Measurements from ENCODE around the gene TBC1D1.

The TBC1D1 gene

DNA sequence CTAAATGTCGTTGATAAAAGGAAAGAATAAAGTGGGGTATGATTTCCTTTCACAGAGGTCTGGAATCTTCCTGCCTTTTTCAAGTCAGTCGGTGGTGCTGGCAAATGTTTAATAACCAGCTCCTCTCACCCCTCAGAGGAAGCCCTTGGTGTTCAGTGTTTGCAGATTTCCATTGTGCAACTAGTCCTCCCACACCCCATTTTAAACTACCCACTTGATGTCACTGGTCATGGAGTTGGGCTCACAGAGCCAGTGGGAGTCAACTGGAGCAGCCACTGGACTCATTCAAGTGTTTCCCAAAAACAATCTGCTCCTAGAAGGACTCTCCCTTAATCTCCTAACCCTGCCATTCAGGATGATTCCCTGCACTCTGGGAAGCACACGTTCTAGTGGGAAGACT lies 218.5 kb downstream of the TBC1D1 start:
- DNase-seq = no peak

GRCh38 chr4:38109896-38110295 lies 219.0 kb downstream of the TBC1D1 start:
- DNase-seq = no peak

DNA sequence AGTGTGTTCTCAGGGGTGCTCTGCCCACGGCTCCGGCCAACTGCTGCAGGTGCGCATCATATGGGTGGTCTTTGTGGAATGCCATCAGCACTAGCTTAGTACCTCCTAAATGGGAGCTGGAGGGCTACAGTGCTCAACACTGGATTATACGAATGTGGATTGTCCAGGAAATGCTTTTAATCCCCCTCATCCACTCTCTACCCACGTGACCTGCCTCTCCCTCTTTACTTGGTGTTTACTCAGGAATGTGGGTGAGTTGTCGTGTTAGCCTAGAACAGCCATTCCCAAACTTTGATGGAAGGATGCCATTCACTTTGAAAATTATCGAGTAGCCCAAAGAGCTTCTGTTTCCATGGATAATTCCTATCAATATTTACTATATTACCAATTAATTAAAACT lies 220.1 kb downstream of the TBC1D1 start:
- no peak for DNase-seq

GRCh38 chr4:38111717-38112116 lies 220.8 kb downstream of the TBC1D1 start:
- no peak for DNase-seq

DNA sequence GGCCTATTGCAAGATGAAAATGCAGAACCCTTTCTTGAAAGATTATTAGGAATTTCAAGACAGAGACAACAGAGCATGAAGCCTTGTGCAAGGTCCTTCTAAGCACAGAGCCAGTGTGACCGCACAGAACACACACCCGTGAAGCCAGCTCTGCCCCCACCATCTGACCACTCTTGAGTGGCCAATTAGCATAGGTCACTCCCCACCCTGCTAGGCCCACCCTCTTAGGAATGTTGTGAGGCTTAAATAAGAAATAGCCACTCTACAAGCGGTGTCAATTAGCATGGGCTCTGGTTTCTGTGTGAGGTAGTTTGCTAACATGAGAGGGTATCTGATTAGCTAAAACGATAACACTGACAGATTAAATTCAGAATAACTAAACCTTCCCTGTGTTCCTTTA lies 222.2 kb downstream of the TBC1D1 start:
- DNase-seq = no peak

DNA sequence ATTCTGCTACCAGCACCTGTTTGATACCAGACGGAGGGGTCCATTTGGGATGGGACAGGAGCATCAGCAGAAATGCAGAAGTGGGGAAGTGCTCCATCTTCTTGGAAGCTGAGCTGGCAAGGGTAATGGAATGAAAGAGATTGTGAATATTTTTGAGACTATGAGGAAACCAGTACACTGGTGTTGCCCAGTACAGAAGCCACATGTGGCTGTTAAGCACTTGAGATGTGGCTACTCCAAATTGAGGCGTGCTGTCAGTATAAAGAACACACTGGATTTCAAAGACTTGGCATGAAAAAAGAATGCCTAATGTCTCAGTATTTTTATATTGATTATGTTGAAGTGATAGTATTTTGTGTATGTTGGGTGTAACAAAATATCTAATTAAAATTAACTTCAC lies 222.7 kb downstream of the TBC1D1 start:
- no peak for DNase-seq

DNA sequence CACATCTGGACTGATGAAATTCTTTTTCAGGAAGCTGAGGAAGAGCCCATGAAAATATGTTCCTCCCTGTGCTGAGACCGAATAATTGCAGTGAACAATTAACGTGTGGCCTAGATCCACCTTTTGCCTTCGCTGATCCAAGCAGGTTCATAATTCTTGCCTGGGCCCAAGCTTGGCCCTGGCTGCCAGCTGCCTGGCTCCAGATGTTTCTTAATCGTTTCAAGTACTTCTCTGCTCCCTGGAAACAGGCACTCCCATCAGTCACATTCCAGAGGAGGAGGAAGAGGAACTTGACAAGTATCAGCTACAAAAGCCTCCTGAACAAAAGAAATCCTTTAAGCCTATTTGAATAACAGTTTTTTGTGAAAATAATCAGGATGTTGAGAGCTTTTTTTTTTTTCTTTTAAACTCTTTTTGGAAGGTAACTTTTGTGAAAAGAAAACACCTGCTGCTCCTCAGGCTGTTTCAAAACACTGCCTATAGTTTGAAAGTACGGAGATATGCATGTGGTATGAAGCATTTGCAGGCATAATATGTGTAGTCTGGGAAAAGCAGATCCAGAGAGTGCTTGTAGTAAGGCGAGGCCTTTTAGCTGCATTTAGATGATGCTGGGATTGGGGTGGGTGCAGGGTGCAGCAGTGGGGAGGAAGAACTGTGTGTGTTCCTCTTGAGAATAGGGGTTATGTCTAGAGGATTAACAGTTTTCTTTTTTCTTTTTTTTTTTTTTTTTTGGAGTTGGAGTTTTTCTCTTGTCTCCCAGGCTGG lies 223.7 kb downstream of the TBC1D1 start:
- no peak for DNase-seq

DNA sequence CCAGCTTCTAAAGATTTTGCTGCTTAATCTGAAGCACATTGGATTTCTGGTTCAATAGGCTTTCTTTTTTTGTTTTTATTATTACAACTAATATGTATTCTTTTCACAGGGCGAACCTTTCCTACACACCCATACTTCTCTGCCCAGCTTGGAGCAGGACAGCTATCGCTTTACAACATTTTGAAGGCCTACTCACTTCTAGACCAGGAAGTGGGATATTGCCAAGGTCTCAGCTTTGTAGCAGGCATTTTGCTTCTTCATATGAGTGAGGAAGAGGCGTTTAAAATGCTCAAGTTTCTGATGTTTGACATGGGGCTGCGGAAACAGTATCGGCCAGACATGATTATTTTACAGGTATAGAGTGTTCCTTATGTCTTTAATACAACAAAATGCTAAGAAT lies 224.7 kb downstream of the TBC1D1 start:
- DNase-seq = no peak

GRCh38 chr4:38117591-38117990 lies 226.7 kb downstream of the TBC1D1 start:
- no peak for DNase-seq

DNA sequence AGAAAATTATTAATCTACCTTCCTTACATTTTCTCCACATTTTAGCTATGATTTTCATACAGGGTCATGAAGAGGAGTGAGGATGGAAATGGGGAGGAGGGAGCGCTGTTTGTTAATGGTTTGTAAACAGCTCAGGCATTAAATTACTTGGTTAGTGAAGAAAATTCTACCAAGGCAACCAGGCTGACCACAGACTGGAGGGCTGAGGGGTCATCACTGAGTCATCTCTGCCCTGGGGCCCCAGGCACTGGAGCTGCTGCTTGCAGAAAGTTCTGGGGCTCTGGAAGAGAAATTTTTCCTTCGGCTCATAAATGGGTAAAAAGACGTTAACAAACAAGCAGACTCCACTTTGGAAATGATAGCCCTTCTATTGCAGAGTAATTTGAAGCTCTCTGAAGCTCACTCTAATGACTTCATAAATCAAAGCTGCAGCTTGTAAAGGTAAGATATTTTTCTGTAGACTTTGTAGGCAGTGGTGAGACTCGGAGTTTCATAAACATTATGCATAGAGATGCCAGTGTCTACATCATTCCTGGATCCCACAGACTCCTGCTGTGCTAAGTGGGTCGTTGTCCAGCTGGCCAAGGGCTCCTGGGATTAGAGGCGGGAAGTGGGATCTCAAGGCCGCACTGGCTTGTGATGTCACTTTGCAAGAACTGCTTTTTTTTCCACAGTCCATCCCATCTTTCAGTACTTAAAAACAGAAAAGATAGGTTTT lies 228.9 kb downstream of the TBC1D1 start:
- DNase-seq = no peak

DNA sequence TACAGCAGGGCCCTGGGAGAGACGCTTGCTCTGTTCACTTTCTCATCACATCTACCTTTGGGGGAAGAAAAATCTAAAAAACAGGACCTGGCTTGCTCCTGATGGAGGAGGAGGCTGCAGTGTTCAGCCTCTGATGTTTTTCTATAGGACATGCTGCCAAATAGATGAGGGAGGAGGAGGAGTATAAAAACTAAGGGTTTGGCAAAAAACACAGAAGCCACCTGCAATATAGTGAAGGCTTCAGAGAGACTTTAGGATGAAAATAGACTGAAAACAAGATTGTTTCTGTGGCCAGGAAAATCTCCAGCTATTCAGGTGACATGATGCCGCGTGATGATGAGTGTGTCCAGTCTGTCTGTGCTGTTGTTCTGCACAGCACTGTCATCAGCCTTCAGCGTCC lies 229.9 kb downstream of the TBC1D1 start:
- no peak for DNase-seq

GRCh38 chr4:38122060-38122459 lies 231.2 kb downstream of the TBC1D1 start:
- no peak for DNase-seq

DNA sequence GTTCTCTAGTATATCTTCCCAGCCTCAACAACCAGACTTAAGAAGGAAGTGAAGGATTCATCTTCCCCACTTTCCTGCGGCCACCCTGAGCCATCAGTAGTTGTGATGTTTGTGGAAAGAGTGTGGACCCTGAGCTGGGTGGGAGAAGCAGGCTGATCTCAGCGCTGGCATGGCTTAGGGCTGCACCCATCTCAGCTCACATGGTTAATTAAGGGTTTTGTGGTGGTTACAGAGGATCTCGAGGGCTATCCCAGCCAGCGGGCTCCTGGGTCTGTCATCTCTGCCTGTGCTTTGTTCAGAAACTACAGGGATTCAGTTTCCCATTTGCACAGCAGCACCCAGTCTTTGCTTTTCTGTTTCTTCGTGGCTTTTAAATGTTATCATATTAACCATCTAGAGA lies 232.7 kb downstream of the TBC1D1 start:
- no peak for DNase-seq

GRCh38 chr4:38124961-38125360 lies 234.1 kb downstream of the TBC1D1 start:
- no peak for DNase-seq

- no peak for DNase-seq
Measured at GRCh38 chr4:38125816-38126215, 234.9 kb downstream of the TBC1D1 start.

- DNase-seq = no peak
Measured at GRCh38 chr4:38128478-38129459, 237.9 kb downstream of the TBC1D1 start.

DNA sequence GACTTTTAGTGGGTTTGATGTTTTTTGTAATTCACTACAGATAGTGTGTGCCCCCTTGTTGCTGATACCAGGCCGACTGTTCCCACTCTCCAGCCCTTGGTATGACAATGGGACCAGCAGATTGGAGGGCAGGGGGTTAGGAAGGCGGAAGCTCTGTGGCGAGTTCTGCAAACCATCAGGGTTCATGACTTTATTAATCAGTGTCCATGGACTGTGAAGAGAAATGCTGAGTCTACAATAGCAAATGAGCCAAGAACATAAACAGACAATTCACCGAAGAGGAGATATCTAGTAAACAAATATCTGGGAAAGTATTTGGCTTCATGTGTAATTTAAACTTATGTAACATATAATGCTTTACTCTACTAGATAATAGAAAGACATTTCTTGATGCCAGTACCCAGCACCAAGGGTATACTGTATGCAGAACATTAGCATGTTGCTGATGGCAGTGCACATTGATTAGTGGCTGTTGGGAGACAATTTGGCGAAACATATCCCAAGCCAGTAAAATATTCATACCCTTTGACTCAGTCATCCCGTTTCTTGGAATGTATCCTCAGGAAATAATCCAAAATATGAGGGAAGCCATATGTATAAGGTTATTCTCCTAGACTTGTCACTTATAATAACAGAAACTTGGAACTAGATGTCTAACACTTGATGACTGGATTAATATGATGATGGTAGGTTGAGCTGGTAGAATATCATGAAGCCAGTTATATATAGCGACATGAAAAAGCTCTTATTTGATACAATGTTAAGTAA lies 238.8 kb downstream of the TBC1D1 start:
- no peak for DNase-seq

DNA sequence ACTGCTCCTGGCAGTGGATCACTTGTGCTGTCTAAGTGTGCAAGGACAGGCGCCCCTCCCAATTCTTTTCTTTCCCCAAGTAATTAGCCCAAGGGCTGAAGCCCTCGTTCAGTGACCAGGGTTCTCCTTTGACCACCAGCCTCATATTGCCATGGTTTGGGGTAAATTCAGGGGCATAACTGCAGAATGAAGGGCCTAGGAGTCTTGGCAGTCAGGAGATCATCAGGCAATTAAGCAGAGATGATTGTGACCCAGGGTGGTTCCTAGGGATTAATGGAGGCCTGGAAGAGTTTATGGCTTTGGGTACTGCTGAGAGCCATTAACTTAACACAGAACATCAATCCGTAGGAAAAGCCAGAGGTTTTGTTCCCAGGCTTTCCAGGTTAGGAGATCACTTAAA lies 240.0 kb downstream of the TBC1D1 start:
- no peak for DNase-seq

GRCh38 chr4:38131371-38132091 lies 240.6 kb downstream of the TBC1D1 start:
- no peak for DNase-seq

DNA sequence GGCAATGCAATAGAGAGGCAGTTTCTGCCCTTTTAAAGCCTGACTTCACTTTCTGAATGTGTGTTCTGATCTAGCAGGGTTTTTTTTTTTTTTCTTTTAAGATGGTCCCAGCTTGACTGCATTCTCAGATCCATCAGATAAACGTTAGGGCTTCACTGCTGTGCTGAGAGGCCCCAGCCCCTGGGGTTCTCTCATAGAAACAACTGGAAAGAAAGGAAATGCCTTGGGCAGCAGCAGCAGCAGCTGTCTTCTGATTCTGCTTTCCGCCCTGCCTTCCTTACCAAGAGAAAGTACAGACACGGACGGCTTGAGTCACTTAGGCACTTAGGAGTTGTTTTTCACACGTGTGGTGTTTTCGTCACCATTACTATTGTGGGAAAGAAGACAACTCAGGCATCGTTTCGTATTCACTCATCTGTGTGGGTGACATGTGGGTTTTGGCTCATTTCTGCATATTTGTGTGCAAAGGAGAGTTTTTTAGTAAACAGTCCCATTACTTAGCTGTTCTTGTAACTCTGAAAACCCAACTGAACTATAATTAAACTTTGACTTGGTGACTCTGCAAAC lies 241.3 kb downstream of the TBC1D1 start:
- no peak for DNase-seq

DNA sequence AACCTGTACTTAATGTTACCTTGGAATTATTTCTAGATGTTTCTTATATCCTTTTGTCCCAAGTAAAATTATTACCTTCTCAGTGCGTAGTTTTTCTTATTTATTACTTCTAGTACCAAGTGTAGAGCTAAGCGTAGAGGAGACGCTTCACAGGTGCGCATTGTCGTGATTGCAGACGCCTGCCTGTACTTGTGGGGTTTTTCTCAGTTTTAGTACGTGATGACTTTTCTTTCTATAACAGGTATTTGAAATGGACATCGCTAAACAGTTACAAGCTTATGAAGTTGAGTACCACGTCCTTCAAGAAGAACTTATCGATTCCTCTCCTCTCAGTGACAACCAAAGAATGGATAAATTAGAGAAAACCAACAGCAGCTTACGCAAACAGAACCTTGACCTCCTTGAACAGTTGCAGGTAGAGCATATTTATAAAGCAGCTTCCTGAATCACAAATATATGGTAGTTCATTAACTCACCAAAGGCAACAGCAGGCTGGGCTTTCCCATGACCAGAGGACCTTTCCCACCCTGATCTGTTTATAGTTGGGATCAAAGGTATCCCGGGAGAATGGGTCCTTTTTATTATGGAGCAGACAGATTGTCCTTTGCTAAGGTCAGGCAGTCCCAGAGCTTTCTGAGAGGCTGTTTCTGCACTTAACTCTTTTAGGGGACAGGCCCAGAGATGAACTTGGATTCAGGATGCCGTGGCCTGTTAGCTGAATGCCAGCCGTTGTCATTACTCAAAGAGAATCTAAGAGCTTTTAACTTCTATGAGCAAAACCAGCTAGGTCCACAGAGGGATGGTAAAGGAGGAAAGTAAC lies 242.2 kb downstream of the TBC1D1 start:
- no peak for DNase-seq

All from NCI-H2171 (cell line).